Gastroesophageal sphincter (tissue), 4 donors: ENCODE results near the gene AHSP. TPM values are rescaled to one million over a fixed set of nuclear protein-coding genes. Genes with fewer than 3 reads are reported as not detected.

Experiments
- ATAC-seq: fragments of 150-250 bp; one replicate; pipeline ENCODE4 v1.9.1; 2016; ENCODE audit warnings: mild to moderate bottlenecking, moderate library complexity
- H3K27ac ChIP-seq, 4 donors: fragments of 200-600 bp; sonication (generic) in 3 of 4; 1 replicate in 3 of 4; 2 replicates in 1 of 4; pipeline ENCODE4 v1.5.1; 2016 to 2019
- H3K27me3 ChIP-seq: fragments of 200-600 bp; sonication (generic); one replicate; pipeline ENCODE4 v1.5.1; 2019
- H3K36me3 ChIP-seq, 2 donors: fragments of 200-600 bp; sonication (generic); one replicate each; pipeline ENCODE4 v1.5.1; 2019; ENCODE audit warnings: control low read depth in 1 of 2
- H3K4me1 ChIP-seq, 3 donors: fragments of 200-600 bp; sonication (generic); 1 replicate in 2 of 3; 2 replicates in 1 of 3; pipeline ENCODE4 v1.5.1; 2016 to 2019; ENCODE audit warnings: control low read depth in 2 of 3
- H3K4me3 ChIP-seq, 2 donors: fragments of 200-600 bp; sonication (generic); one replicate each; pipeline ENCODE4 v1.5.1; 2019; ENCODE audit warnings: mild to moderate bottlenecking in 1 of 2, moderate library complexity in 1 of 2
- H3K9me3 ChIP-seq, 3 donors: fragments of 200-600 bp; sonication (generic); one replicate each; pipeline ENCODE4 v1.5.1; 2017 to 2019; ENCODE audit warnings: control low read depth in 2 of 3
- CTCF ChIP-seq, 4 experiments: fragments of 200-600 bp in 2 of 4; fragments of 450-650 bp in 2 of 4; sonication (generic) in 1 of 4; IDR thresholded peaks; one replicate each; pipeline ENCODE4 v1.5.1; 2017 to 2019; ENCODE audit warnings: antibody characterized with exemption in 4 of 4, mild to moderate bottlenecking in 2 of 4, moderate library complexity in 2 of 4
- EP300 ChIP-seq: sonication (generic); formaldehyde crosslinking; IDR thresholded peaks from one replicate; pipeline ENCODE4 v1.6.1; 2017; ENCODE audit warnings: antibody characterized with exemption, mild to moderate bottlenecking
- POLR2A ChIP-seq, 2 donors: fragments of 450-650 bp; IDR thresholded peaks; one replicate each; pipeline ENCODE4 v1.6.1; 2017; ENCODE audit warnings: antibody characterized with exemption in 2 of 2, mild to moderate bottlenecking in 2 of 2, moderate library complexity in 1 of 2
- WGBS, 2 donors: methylation state at CpG; one replicate each; pipeline ENCODE4 v1.1.5; 2018; ENCODE audit warnings: low coverage in 1 of 2; 5-methylcytosine and 5-hydroxymethylcytosine counted together
- total RNA-seq, 4 donors: library from RNA; depleted of rRNA; stranded (reverse); fragments of >200 nt; gene quantifications; one replicate each; pipeline ENCODE4 v1.1.0, GENCODE V29; 2016

The AHSP gene
- total RNA-seq, 4 donors from 2014 or later = not detected

- Histone ChIP-seq H3K4me1 (no peaks in the 10 kb centered on the region), H3K9me3 (peaks cover 0 to 33% (median 0%) of the 10 kb centered on the region in 3 donors), H3K36me3 (no peaks in the 10 kb centered on the region), H3K4me3 (no peak overlapping the region), H3K27me3 (peaks cover 8% of the 10 kb centered on the region), H3K27ac (no peak overlapping the region)
- ATAC-seq = no peak
- no peak for TF ChIP-seq EP300
- no peak for TF ChIP-seq POLR2A (IDR thresholded peaks at IDR 0.05)
- no peak for TF ChIP-seq CTCF (IDR thresholded peaks at IDR 0.05)
- 67 to 80% methylated on average over 1 of the region's 1 CpG for WGBS, 2 donors
Observed at GRCh38 chr16:31577411-31577810, 49.7 kb downstream of the AHSP start.

Other genes starting within 250 kb of the AHSP start
- gene ITGAX, start 172.7 kb upstream of the AHSP start, total RNA-seq = 1 to 10 TPM; 1.2 to 7.5 (median 2.4) TPM
- gene ITGAD, start 134.6 kb upstream of the AHSP start, total RNA-seq = under 1 TPM in 1 of 4 donors, not detected in 3; 0.27 TPM
- not detected for gene COX6A2, start 99.5 kb upstream of the AHSP start, total RNA-seq
- 1 to 10 TPM in 3 of 4 donors, under 1 TPM in 1; 0.62 to 1.6 (median 1.3) TPM for gene ZNF843, start 85.1 kb upstream of the AHSP start, total RNA-seq
- 10 to 100 TPM in 1 of 4 donors, 1 to 10 TPM in 3; 4.7 to 14.2 (median 8.7) TPM for gene ARMC5, start 68.4 kb upstream of the AHSP start, total RNA-seq
- gene TGFB1I1, start 55.7 kb upstream of the AHSP start, total RNA-seq = 100 to 1,000 TPM; 157 to 438 (median 211) TPM
- gene SLC5A2, start 44.8 kb upstream of the AHSP start, total RNA-seq = not detected
- 10 to 100 TPM; 31.4 to 49.7 (median 43.3) TPM for gene RUSF1, start 19.5 kb upstream of the AHSP start, total RNA-seq